PC-3 (cell line): ENCODE data around the gene GDI2.

Experiments used
- CTCF ChIP-seq: fragments of 300-600 bp; sonication (generic); conservative IDR thresholded peaks from 2 replicates; pipeline ENCODE4 v1.5.1; 2017; ENCODE audit warnings: antibody characterized with exemption, low read depth, mild to moderate bottlenecking, low read length
- EZH2 ChIP-seq: fragments of 300-600 bp; sonication (generic); IDR thresholded peaks from one replicate; pipeline ENCODE4 v1.6.1; 2017; ENCODE audit warnings: antibody characterized with exemption, mild to moderate bottlenecking, low read length; ENCODE audit not compliant: unreplicated experiment
- EZH2phosphoT487 ChIP-seq: fragments of 300-600 bp; sonication (generic); IDR thresholded peaks from 2 replicates; pipeline ENCODE4 v1.6.1; 2018; ENCODE audit warnings: mild to moderate bottlenecking, antibody characterized with exemption, low read length, borderline replicate concordance

DNA sequence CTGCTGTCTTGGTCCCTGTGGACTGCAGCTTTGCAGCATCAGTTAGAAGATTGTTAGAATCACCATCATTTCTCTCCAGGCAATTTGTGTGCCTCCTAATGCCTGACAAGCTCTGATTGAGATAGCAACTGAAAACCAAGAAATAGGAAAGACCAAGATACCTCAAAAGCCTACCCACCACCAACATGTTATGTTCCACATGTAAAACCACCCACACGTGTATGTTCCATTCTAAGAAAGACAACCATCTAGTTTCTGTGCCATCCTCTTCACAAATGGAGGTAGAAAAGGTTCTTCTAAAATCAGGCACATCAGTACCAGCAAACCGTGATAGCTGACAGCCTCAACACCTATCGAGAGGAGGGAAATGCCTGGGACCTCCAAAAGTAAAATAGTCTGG, 81.7 kb downstream of the GDI2 start:
- TF ChIP-seq EZH2 = no peak
- TF ChIP-seq CTCF = no peak
- TF ChIP-seq EZH2phosphoT487 = no peak
